HEK293 (cell line): ENCODE results near the gene GRK5.

ENCODE experiments used
- CTCF ChIA-PET: fragments of 350-600 bp; formaldehyde crosslinking; extraction: SDS; loops from one replicate; lab custom pipeline; 2021; ENCODE audit warnings: antibody characterized with exemption; lab: Yijun Ruan, JAX
- POLR2A ChIA-PET: fragments of 300-600 bp; formaldehyde crosslinking; extraction: SDS; loops from one replicate; lab custom pipeline; 2020; ENCODE audit warnings: antibody characterized with exemption, inconsistent platforms; lab: Yijun Ruan, JAX
- H3K27ac ChIP-seq: fragments of 200-500 bp; sonication (Bioruptor generic); 2 replicates; pipeline ENCODE4 v1.5.1; 2014; ENCODE audit warnings: low read depth, low read length, control low read depth, inconsistent platforms; ENCODE audit errors: extremely low read depth
- H3K36me3 ChIP-seq, 2 experiments: fragments of 200-500 bp in 1 of 2; sonication (Bioruptor generic) in 1 of 2; 1 replicate in 1 of 2; 2 replicates in 1 of 2; pipeline ENCODE4 v1.5.1; 2014 to 2017; ENCODE audit warnings: inconsistent platforms in 2 of 2, low read length in 2 of 2; ENCODE audit not compliant: control insufficient read depth in 2 of 2, insufficient read depth in 1 of 2
- H3K4me1 ChIP-seq: fragments of 200-500 bp; sonication (Bioruptor generic); 2 replicates; pipeline ENCODE4 v1.5.1; 2014; ENCODE audit warnings: mild to moderate bottlenecking, low read length, inconsistent platforms; ENCODE audit not compliant: control insufficient read depth, insufficient read depth
- H3K4me3 ChIP-seq: 2 replicates; pipeline ENCODE4 v1.5.1; 2011; ENCODE audit warnings: low read depth, mild to moderate bottlenecking, control low read depth, low read length, moderate library complexity
- H3K9me3 ChIP-seq: fragments of 200-500 bp; sonication (Bioruptor generic); 2 replicates; pipeline ENCODE4 v1.5.1; 2014; ENCODE audit warnings: low read depth, low read length, inconsistent platforms; ENCODE audit not compliant: control insufficient read depth, insufficient read depth
- PRDM1 ChIP-seq: fragments of 450-650 bp; formaldehyde crosslinking; IDR thresholded peaks from 2 replicates; pipeline ENCODE4; 2016; ENCODE audit warnings: missing biosample characterization, missing genetic modification characterization
- WT1 ChIP-seq: fragments of 450-650 bp; formaldehyde crosslinking; IDR thresholded peaks from 2 replicates; pipeline ENCODE4 v1.5.1; 2016; ENCODE audit warnings: missing biosample characterization, missing genetic modification characterization
- ZBTB17 ChIP-seq: fragments of 450-650 bp; formaldehyde crosslinking; IDR thresholded peaks from 2 replicates; pipeline ENCODE4 v1.5.1; 2016; ENCODE audit warnings: missing biosample characterization, missing genetic modification characterization
- ZBTB7A ChIP-seq: fragments of 450-650 bp; formaldehyde crosslinking; IDR thresholded peaks from 2 replicates; pipeline ENCODE4 v1.5.1; 2016; ENCODE audit warnings: low read depth, missing biosample characterization, missing genetic modification characterization
- ZNF114 ChIP-seq: fragments of 450-650 bp; formaldehyde crosslinking; IDR thresholded peaks from 2 replicates; pipeline ENCODE4 v1.5.0; 2017; ENCODE audit warnings: missing biosample characterization, missing genetic modification characterization
- ZNF16 ChIP-seq: fragments of 450-650 bp; formaldehyde crosslinking; IDR thresholded peaks from 2 replicates; pipeline ENCODE4 v1.5.1; 2016; ENCODE audit warnings: low read depth, missing biosample characterization, missing genetic modification characterization
- ZNF37A ChIP-seq: fragments of 450-650 bp; IDR thresholded peaks from 2 replicates; pipeline ENCODE4 v1.5.1; 2018; ENCODE audit warnings: missing biosample characterization, missing genetic modification characterization
- ZNF555 ChIP-seq: fragments of 450-650 bp; formaldehyde crosslinking; conservative IDR thresholded peaks from 2 replicates; pipeline ENCODE4 v1.5.1; 2017; ENCODE audit warnings: missing biosample characterization, mild to moderate bottlenecking, missing genetic modification characterization, inconsistent platforms
- ZNF600 ChIP-seq: fragments of 450-650 bp; formaldehyde crosslinking; IDR thresholded peaks from 2 replicates; pipeline ENCODE4 v1.5.1; 2016; ENCODE audit warnings: missing biosample characterization, missing genetic modification characterization
- ZNF670 ChIP-seq: fragments of 450-650 bp; formaldehyde crosslinking; IDR thresholded peaks from 2 replicates; pipeline ENCODE4 v1.5.1; 2016; ENCODE audit warnings: missing biosample characterization, missing genetic modification characterization, low read depth
- ZNF707 ChIP-seq: fragments of 450-650 bp; formaldehyde crosslinking; IDR thresholded peaks from 2 replicates; pipeline ENCODE4 v1.5.1; 2016; ENCODE audit warnings: missing biosample characterization, missing genetic modification characterization
- ZSCAN30 ChIP-seq: fragments of 450-650 bp; IDR thresholded peaks from 2 replicates; pipeline ENCODE4 v1.5.1; 2018; ENCODE audit warnings: missing biosample characterization, mild to moderate bottlenecking, missing genetic modification characterization, moderate library complexity
- TF ChIP-seq, protein P1 (sequence below): fragments of 450-650 bp; formaldehyde crosslinking; optimal IDR thresholded peaks from 2 replicates; pipeline ENCODE3; 2016; ENCODE audit warnings: missing biosample characterization, mild to moderate bottlenecking, missing genetic modification characterization
- TF ChIP-seq, protein P2 (sequence below): fragments of 450-650 bp; formaldehyde crosslinking; IDR thresholded peaks from 2 replicates; pipeline ENCODE4 v1.5.1; 2016; ENCODE audit warnings: missing biosample characterization, missing genetic modification characterization
- TF ChIP-seq, protein P3 (sequence below): fragments of 450-650 bp; formaldehyde crosslinking; IDR thresholded peaks from 2 replicates; pipeline ENCODE4 v1.5.1; 2017; ENCODE audit warnings: missing biosample characterization, missing genetic modification characterization
- TF ChIP-seq, protein P4 (sequence below): fragments of 450-650 bp; formaldehyde crosslinking; IDR thresholded peaks from 2 replicates; pipeline ENCODE4 v1.5.1; 2016; ENCODE audit warnings: missing biosample characterization, missing genetic modification characterization
- TF ChIP-seq, protein P5 (sequence below): fragments of 450-650 bp; formaldehyde crosslinking; IDR thresholded peaks from 2 replicates; pipeline ENCODE4 v1.5.1; 2016; ENCODE audit warnings: missing biosample characterization, missing genetic modification characterization
- TF ChIP-seq, protein P6 (sequence below): fragments of 450-650 bp; formaldehyde crosslinking; IDR thresholded peaks from 2 replicates; pipeline ENCODE4 v1.5.1; 2016; ENCODE audit warnings: missing biosample characterization, missing genetic modification characterization
- TF ChIP-seq, protein P7 (sequence below): fragments of 450-650 bp; formaldehyde crosslinking; IDR thresholded peaks from 2 replicates; pipeline ENCODE4 v1.5.1; 2016; ENCODE audit warnings: missing biosample characterization, missing genetic modification characterization, low read depth

GRK5 gene

DNA sequence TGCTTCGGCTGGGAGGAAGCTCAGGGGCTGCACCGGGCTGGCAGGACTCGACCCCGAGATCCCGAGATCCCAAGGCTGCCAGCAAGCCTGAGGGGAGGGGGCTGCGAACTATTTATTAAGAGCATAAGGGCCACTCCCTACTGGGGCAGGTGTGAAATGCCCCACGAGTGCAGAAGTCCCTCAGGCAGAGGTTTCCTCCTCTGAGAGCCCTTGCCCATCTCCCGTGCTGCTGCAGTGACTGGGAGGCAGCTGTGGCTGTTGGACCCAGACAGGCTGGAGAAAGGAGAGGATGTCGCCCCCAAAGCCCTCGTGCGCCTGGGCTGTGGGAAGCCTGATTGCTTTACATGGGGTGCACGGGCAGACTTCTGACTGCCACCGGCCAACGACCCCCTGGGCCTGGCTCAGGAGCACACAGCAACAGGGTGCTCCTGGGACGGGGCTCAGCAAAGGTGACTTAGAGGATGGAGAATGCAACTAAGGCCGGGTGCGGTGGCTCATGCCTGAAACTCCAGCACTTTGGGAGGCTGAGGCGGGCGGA, 295.3 kb downstream of the GRK5 start:
- ChIA-PET CTCF (no interaction called here), POLR2A (interaction anchor here (0.6 kb wide), 1 partner anchor 23 kb away, joined by 7 read pairs; no protein-coding TSS in a partner anchor)
- no peak for TF ChIP-seq ZNF16 (tag by site-specific recombination)
- TF ChIP-seq, protein P1, sequence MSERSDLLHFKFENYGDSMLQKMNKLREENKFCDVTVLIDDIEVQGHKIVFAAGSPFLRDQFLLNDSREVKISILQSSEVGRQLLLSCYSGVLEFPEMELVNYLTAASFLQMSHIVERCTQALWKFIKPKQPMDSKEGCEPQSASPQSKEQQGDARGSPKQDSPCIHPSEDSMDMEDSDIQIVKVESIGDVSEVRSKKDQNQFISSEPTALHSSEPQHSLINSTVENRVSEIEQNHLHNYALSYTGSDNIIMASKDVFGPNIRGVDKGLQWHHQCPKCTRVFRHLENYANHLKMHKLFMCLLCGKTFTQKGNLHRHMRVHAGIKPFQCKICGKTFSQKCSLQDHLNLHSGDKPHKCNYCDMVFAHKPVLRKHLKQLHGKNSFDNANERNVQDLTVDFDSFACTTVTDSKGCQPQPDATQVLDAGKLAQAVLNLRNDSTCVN (tag by site-specific recombination): no peak
- TF ChIP-seq, protein P2, sequence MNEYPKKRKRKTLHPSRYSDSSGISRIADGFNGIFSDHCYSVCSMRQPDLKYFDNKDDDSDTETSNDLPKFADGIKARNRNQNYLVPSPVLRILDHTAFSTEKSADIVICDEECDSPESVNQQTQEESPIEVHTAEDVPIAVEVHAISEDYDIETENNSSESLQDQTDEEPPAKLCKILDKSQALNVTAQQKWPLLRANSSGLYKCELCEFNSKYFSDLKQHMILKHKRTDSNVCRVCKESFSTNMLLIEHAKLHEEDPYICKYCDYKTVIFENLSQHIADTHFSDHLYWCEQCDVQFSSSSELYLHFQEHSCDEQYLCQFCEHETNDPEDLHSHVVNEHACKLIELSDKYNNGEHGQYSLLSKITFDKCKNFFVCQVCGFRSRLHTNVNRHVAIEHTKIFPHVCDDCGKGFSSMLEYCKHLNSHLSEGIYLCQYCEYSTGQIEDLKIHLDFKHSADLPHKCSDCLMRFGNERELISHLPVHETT (tag by site-specific recombination): no peak
- TF ChIP-seq ZSCAN30: no peak
- no peak for TF ChIP-seq ZNF37A (tag by site-specific recombination)
- TF ChIP-seq ZNF114 (tag by site-specific recombination): no peak
- TF ChIP-seq, protein P3, sequence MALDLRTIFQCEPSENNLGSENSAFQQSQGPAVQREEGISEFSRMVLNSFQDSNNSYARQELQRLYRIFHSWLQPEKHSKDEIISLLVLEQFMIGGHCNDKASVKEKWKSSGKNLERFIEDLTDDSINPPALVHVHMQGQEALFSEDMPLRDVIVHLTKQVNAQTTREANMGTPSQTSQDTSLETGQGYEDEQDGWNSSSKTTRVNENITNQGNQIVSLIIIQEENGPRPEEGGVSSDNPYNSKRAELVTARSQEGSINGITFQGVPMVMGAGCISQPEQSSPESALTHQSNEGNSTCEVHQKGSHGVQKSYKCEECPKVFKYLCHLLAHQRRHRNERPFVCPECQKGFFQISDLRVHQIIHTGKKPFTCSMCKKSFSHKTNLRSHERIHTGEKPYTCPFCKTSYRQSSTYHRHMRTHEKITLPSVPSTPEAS (tag by site-specific recombination): no peak
- no peak for TF ChIP-seq ZBTB7A (tag by site-specific recombination)
- TF ChIP-seq ZNF707: no peak
- TF ChIP-seq, protein P4, sequence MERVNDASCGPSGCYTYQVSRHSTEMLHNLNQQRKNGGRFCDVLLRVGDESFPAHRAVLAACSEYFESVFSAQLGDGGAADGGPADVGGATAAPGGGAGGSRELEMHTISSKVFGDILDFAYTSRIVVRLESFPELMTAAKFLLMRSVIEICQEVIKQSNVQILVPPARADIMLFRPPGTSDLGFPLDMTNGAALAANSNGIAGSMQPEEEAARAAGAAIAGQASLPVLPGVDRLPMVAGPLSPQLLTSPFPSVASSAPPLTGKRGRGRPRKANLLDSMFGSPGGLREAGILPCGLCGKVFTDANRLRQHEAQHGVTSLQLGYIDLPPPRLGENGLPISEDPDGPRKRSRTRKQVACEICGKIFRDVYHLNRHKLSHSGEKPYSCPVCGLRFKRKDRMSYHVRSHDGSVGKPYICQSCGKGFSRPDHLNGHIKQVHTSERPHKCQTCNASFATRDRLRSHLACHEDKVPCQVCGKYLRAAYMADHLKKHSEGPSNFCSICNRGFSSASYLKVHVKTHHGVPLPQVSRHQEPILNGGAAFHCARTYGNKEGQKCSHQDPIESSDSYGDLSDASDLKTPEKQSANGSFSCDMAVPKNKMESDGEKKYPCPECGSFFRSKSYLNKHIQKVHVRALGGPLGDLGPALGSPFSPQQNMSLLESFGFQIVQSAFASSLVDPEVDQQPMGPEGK (tag by site-specific recombination): no peak
- TF ChIP-seq, protein P5, sequence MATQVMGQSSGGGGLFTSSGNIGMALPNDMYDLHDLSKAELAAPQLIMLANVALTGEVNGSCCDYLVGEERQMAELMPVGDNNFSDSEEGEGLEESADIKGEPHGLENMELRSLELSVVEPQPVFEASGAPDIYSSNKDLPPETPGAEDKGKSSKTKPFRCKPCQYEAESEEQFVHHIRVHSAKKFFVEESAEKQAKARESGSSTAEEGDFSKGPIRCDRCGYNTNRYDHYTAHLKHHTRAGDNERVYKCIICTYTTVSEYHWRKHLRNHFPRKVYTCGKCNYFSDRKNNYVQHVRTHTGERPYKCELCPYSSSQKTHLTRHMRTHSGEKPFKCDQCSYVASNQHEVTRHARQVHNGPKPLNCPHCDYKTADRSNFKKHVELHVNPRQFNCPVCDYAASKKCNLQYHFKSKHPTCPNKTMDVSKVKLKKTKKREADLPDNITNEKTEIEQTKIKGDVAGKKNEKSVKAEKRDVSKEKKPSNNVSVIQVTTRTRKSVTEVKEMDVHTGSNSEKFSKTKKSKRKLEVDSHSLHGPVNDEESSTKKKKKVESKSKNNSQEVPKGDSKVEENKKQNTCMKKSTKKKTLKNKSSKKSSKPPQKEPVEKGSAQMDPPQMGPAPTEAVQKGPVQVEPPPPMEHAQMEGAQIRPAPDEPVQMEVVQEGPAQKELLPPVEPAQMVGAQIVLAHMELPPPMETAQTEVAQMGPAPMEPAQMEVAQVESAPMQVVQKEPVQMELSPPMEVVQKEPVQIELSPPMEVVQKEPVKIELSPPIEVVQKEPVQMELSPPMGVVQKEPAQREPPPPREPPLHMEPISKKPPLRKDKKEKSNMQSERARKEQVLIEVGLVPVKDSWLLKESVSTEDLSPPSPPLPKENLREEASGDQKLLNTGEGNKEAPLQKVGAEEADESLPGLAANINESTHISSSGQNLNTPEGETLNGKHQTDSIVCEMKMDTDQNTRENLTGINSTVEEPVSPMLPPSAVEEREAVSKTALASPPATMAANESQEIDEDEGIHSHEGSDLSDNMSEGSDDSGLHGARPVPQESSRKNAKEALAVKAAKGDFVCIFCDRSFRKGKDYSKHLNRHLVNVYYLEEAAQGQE (tag by site-specific recombination): no peak
- TF ChIP-seq PRDM1 (tag by site-specific recombination): no peak
- TF ChIP-seq, protein P6, sequence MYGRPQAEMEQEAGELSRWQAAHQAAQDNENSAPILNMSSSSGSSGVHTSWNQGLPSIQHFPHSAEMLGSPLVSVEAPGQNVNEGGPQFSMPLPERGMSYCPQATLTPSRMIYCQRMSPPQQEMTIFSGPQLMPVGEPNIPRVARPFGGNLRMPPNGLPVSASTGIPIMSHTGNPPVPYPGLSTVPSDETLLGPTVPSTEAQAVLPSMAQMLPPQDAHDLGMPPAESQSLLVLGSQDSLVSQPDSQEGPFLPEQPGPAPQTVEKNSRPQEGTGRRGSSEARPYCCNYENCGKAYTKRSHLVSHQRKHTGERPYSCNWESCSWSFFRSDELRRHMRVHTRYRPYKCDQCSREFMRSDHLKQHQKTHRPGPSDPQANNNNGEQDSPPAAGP (tag by site-specific recombination): no peak
- TF ChIP-seq ZNF555: no peak
- no peak for TF ChIP-seq ZBTB17 (tag by site-specific recombination)
- TF ChIP-seq ZNF670: no peak
- no peak for TF ChIP-seq ZNF600
- no peak for TF ChIP-seq WT1 (tag by site-specific recombination)
- TF ChIP-seq, protein P7, sequence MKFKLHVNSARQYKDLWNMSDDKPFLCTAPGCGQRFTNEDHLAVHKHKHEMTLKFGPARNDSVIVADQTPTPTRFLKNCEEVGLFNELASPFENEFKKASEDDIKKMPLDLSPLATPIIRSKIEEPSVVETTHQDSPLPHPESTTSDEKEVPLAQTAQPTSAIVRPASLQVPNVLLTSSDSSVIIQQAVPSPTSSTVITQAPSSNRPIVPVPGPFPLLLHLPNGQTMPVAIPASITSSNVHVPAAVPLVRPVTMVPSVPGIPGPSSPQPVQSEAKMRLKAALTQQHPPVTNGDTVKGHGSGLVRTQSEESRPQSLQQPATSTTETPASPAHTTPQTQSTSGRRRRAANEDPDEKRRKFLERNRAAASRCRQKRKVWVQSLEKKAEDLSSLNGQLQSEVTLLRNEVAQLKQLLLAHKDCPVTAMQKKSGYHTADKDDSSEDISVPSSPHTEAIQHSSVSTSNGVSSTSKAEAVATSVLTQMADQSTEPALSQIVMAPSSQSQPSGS (tag by site-specific recombination): no peak
- no peak overlapping the region for H3K4me3 ChIP-seq
- no peak overlapping the region for H3K27ac ChIP-seq
- peaks cover 0 to 12% of the 10 kb centered on the region in 2 experiments; a peak in 1 of 3 replicates for H3K36me3 ChIP-seq
- H3K4me1 ChIP-seq: no peaks in the 10 kb centered on the region
- H3K9me3 ChIP-seq: no peaks in the 10 kb centered on the region
